OCI-LY7 (cell line): ENCODE measurements around the gene DPEP1. TPM values are rescaled to one million over a fixed set of nuclear protein-coding genes. Genes with fewer than 3 reads are reported as not detected.
A peak's percentile ranks its signal among the peaks of the same experiment; 100 is the strongest.

ENCODE experiments used
- BruUV-seq: library from RNA; stranded (reverse); fragments of 400-500 nt; replicated peaks from 2 replicates; lab custom pipeline; 2021; lab: Mats Ljungman, UMichigan
- CTCF ChIA-PET: fragments of 300-600 bp; sonication (Branson Sonifier 250); formaldehyde crosslinking; loops from one replicate; lab custom pipeline; 2022; ENCODE audit warnings: antibody characterized with exemption; ENCODE audit not compliant: unreplicated experiment; lab: Charles Lee
- POLR2A ChIA-PET: fragments of 300-600 bp; sonication (Branson Sonifier 250); formaldehyde crosslinking; loops from one replicate; lab custom pipeline; 2022; ENCODE audit warnings: antibody characterized with exemption; lab: Charles Lee
- DNase-seq: peaks from one replicate; pipeline ENCODE4 v3.0.0-alpha.2; 2015; ENCODE audit warnings: low spot score
- H2AFZ ChIP-seq: fragments of 200-600 bp; sonication (generic), shearing (Covaris generic); 2 replicates; pipeline ENCODE4 v1.6.1; 2014; ENCODE audit warnings: mild to moderate bottlenecking, antibody characterized with exemption, low read length, moderate library complexity
- H3K27ac ChIP-seq: fragments of 200-600 bp; sonication (generic); 2 replicates; pipeline ENCODE4 v1.5.1; 2014; ENCODE audit warnings: mixed run types, low read depth, mild to moderate bottlenecking, moderate library complexity, low read length, inconsistent platforms; ENCODE audit not compliant: poor library complexity, severe bottlenecking
- H3K36me3 ChIP-seq: fragments of 200-600 bp; sonication (generic); 2 replicates; pipeline ENCODE4 v1.6.1; 2014; ENCODE audit warnings: mild to moderate bottlenecking, antibody characterized with exemption, low read length, moderate library complexity, mixed read lengths; ENCODE audit not compliant: insufficient read depth
- H3K4me1 ChIP-seq: fragments of 200-600 bp; sonication (generic); 2 replicates; pipeline ENCODE4 v1.5.1; 2014; ENCODE audit warnings: mild to moderate bottlenecking, low read length; ENCODE audit not compliant: insufficient read depth, poor library complexity, severe bottlenecking
- H3K4me2 ChIP-seq: fragments of 200-600 bp; sonication (generic); 2 replicates; pipeline ENCODE4 v1.6.1; 2014; ENCODE audit warnings: mild to moderate bottlenecking, low read length
- H3K4me3 ChIP-seq: fragments of 200-600 bp; sonication (generic); 2 replicates; pipeline ENCODE4 v1.5.1; 2014; ENCODE audit warnings: mild to moderate bottlenecking, low read depth, low read length; ENCODE audit not compliant: poor library complexity, severe bottlenecking
- H3K79me2 ChIP-seq: fragments of 200-600 bp; sonication (generic); 2 replicates; pipeline ENCODE4 v1.6.1; 2016; ENCODE audit warnings: low read depth, mild to moderate bottlenecking, low read length, moderate library complexity, mixed read lengths; ENCODE audit not compliant: insufficient read depth
- H3K9me2 ChIP-seq: fragments of 200-600 bp; sonication (generic); 2 replicates; pipeline ENCODE4 v1.6.1; 2016; ENCODE audit warnings: mild to moderate bottlenecking, low read length, mixed read lengths; ENCODE audit not compliant: insufficient read depth
- H3K9me3 ChIP-seq: fragments of 200-600 bp; sonication (generic); 2 replicates; pipeline ENCODE4 v1.6.1; 2014; ENCODE audit warnings: mild to moderate bottlenecking, mixed run types, low read length, mixed read lengths
- H4K20me1 ChIP-seq: fragments of 200-600 bp; sonication (generic); 2 replicates; pipeline ENCODE4 v1.6.1; 2014; ENCODE audit warnings: mild to moderate bottlenecking, antibody characterized with exemption, low read length, moderate library complexity, mixed read lengths; ENCODE audit not compliant: insufficient read depth
- CTCF ChIP-seq: fragments of 200-600 bp; sonication (generic); conservative IDR thresholded peaks from 2 replicates; pipeline ENCODE4 v1.5.1; 2014; ENCODE audit warnings: mild to moderate bottlenecking, antibody characterized with exemption, low read length, moderate library complexity, mixed read lengths
- EZH2phosphoT487 ChIP-seq: fragments of 200-600 bp; sonication (generic); IDR thresholded peaks from 2 replicates; pipeline ENCODE4 v1.6.1; 2018; ENCODE audit warnings: low read depth, borderline replicate concordance, mild to moderate bottlenecking, mixed run types, antibody characterized with exemption, low read length, moderate library complexity, mixed read lengths
- intact Hi-C: fragments of 100-400 bp; cut with micrococcal nuclease; formaldehyde crosslinking; loops from one replicate; pipeline ENCODE4 v1.10.0; 2022; ENCODE audit not compliant: unreplicated experiment
- total RNA-seq, 2 experiments: library from RNA; depleted of rRNA in 1 of 2; stranded (reverse); fragments of >200 nt in 1 of 2; shearing (Covaris generic) in 1 of 2; gene quantifications; 2 replicates each; pipeline ENCODE4 v1.2.3, GENCODE V29; 2014 to 2022

Gene DPEP1
- total RNA-seq, 2 experiments from 2014 or later, result not detected

DNA sequence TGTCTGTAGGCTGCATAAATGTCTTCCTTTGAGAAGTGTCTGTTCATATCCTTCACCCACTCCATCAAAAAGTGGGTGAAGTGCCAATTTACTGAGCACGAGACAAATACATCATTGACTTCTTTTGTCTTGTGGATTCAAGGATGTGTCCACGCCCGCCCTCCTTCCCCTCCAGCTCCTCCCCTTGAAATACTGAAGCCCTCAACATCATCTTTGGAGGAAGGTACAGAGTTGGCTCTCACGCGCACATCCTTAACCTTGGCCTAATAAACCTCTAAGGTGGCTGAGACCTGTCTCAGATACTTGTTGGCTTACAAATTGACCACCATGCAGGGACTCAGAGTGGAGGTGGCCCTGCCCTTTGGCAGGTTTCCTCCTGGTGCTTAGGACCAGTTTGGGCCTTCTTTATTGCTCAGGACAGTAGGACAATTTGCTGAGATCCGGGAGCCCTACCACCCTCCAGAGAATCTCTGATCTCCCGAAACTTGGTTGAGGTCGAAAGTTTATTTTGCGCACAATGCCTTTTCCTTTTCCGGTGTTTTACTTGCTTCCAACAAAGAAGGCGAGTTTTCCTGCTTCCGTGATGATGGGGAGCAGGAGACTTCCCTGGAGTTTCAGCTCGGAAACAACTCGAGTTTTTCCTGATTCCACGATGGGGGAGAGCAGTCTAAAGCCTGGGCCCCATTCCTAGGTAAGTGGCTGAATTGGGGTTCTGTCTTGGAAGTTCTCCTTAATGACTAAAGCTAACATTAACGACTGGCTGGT lies 58.9 kb downstream of the DPEP1 start:
- ChIA-PET CTCF (no interaction called here), POLR2A (no interaction called here)
- DNase-seq, result no peak
- no peaks in the 10 kb centered on the region for H4K20me1 ChIP-seq
- no peak overlapping the region for H3K4me2 ChIP-seq
- intact Hi-C loops, result no loop called here
- no peak overlapping the region for H3K4me3 ChIP-seq
- no peaks in the 10 kb centered on the region for H3K36me3 ChIP-seq
- 0 out of 2 replicates have a peak, but pooled peaks cover 3% of the 10 kb centered on the region for H3K9me3 ChIP-seq
- H2AFZ ChIP-seq, result no peak overlapping the region
- TF ChIP-seq CTCF, result no peak
- TF ChIP-seq EZH2phosphoT487, result no peak
- H3K79me2 ChIP-seq, result no peaks in the 10 kb centered on the region
- BruUV-seq, result no TSS peak
- no peaks in the 10 kb centered on the region for H3K9me2 ChIP-seq
- no peaks in the 10 kb centered on the region for H3K4me1 ChIP-seq
- H3K27ac ChIP-seq, result no peak overlapping the region

DNA sequence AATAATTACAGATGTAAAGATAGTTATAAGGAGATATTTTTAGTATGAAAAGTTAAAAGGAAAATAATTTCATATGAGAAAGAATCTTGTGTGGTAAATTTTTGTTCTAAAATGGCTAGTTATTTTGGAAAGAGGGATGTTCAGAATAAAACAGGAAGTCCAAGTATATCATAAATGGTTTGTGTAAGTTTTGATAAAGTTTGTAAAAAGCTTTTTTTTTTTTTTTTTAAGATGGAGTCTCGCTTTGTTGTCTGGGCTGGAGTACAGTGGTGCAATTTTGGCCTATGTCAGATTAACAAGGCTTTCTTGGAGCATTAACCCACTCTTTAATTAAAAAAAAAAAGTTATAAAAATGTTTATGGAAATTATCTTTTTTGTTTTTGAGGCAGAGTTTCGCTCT lies 64.8 kb downstream of the DPEP1 start:
- intact Hi-C loops, result no loop called here
- H3K4me2 ChIP-seq, result no peak overlapping the region
- no peaks in the 10 kb centered on the region for H3K9me2 ChIP-seq
- no peak overlapping the region for H2AFZ ChIP-seq
- H3K79me2 ChIP-seq, result no peaks in the 10 kb centered on the region
- no peaks in the 10 kb centered on the region for H4K20me1 ChIP-seq
- H3K9me3 ChIP-seq, result peaks cover 24% of the 10 kb centered on the region; the same call in 1 of the 2 replicates
- no peaks in the 10 kb centered on the region; the same call in 1 of the 2 replicates for H3K36me3 ChIP-seq
- TF ChIP-seq CTCF, result no peak
- no peak for TF ChIP-seq EZH2phosphoT487
- H3K4me1 ChIP-seq, result no peaks in the 10 kb centered on the region
- H3K4me3 ChIP-seq, result no peak overlapping the region
- ChIA-PET CTCF (no interaction called here), POLR2A (no interaction called here)
- BruUV-seq, result no TSS peak
- H3K27ac ChIP-seq, result no peak overlapping the region
- DNase-seq, result peak; percentile 58

DNA sequence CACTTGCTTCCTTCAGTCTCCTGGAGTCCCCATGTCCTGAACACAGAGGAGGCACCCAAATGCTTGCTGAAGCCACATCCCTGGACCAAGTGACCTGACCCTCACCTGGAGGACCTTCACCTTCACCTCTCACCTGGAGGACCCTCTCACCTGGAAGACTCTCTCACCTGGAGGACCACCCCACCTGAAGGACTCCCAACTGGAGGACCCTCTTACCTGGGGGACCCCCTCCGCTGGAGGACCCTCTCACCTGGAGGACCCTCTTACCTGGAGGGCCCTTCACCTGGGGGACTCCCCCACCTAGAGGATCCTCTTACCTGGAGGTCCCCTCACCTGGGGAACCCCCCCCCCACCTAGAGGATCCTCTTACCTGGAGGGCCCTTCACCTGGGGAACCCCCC lies 72.5 kb downstream of the DPEP1 start:
- H3K9me2 ChIP-seq, result no peaks in the 10 kb centered on the region
- no peak overlapping the region for H3K27ac ChIP-seq
- BruUV-seq, result no TSS peak
- H3K9me3 ChIP-seq, result peaks cover 8% of the 10 kb centered on the region; the same call in 1 of the 2 replicates
- no peak for TF ChIP-seq CTCF
- TF ChIP-seq EZH2phosphoT487, result no peak
- no peak for DNase-seq
- H3K4me2 ChIP-seq, result peak overlapping the region; percentile 100
- H2AFZ ChIP-seq, result no peak overlapping the region
- H4K20me1 ChIP-seq, result no peaks in the 10 kb centered on the region
- POLR2A ChIA-PET, result no interaction called here
- peaks cover 39% of the 10 kb centered on the region for H3K36me3 ChIP-seq
- intact Hi-C loops, result no loop called here
- H3K4me3 ChIP-seq, result peak overlapping the region; percentile 74
- H3K79me2 ChIP-seq, result peaks cover 25% of the 10 kb centered on the region; the same call in 1 of the 2 replicates
- CTCF ChIA-PET, result no interaction called here
- peaks cover 13% of the 10 kb centered on the region for H3K4me1 ChIP-seq
